RWPE2 (cell line): ENCODE data around the gene MRPL36.

Experiments
- ATAC-seq: fragments of 200-7000 bp; cut with Tn5 transposase; 3 replicates; pipeline ENCODE4 v1.9.1; 2021; ENCODE audit warnings: low read depth
- DNase-seq: peaks from one replicate; pipeline ENCODE4 v3.0.0-alpha.2; 2020; ENCODE audit warnings: low spot score
- H3K27ac ChIP-seq: fragments of 450-650 bp; 2 replicates; pipeline ENCODE4 v1.5.1; 2017; ENCODE audit warnings: mild to moderate bottlenecking; ENCODE audit not compliant: poor library complexity, severe bottlenecking
- H3K27me3 ChIP-seq: fragments of 250-450 bp; sonication (Bioruptor Pico); 2 replicates; pipeline ENCODE4 v1.5.1; 2021; ENCODE audit warnings: mild to moderate bottlenecking, moderate library complexity; ENCODE audit not compliant: insufficient read depth, poor library complexity, severe bottlenecking
- H3K36me3 ChIP-seq: fragments of 250-450 bp; sonication (Bioruptor Pico); 2 replicates; pipeline ENCODE4 v1.5.1; 2020; ENCODE audit warnings: low read depth, mild to moderate bottlenecking, moderate library complexity
- H3K4me1 ChIP-seq: fragments of 250-450 bp; sonication (Bioruptor Pico); 2 replicates; pipeline ENCODE4 v1.5.1; 2021; ENCODE audit warnings: mild to moderate bottlenecking, moderate library complexity; ENCODE audit not compliant: insufficient read depth, poor library complexity, severe bottlenecking
- H3K4me3 ChIP-seq: fragments of 250-450 bp; sonication (Bioruptor Pico); 2 replicates; pipeline ENCODE4 v1.5.1; 2021; ENCODE audit warnings: mild to moderate bottlenecking, moderate library complexity; ENCODE audit not compliant: severe bottlenecking
- H3K9me3 ChIP-seq: fragments of 250-450 bp; sonication (Bioruptor Pico); 2 replicates; pipeline ENCODE4 v1.5.1; 2021; ENCODE audit warnings: mild to moderate bottlenecking, moderate library complexity; ENCODE audit not compliant: severe bottlenecking
- CTCF ChIP-seq: fragments of 450-650 bp; IDR thresholded peaks from one replicate; pipeline ENCODE4 v1.5.1; 2017; ENCODE audit warnings: mild to moderate bottlenecking, moderate library complexity; ENCODE audit not compliant: poor library complexity, severe bottlenecking

The MRPL36 gene

GRCh38 chr5:1762883-1763547, 36.6 kb downstream of the MRPL36 start:
- ATAC-seq (no peak), DNase-seq (peak; percentile 42)
- no peak for TF ChIP-seq CTCF
- Histone ChIP-seq H3K9me3 (peaks cover 7% of the 10 kb centered on the region), H3K4me3 (no peak overlapping the region), H3K27me3 (peaks cover 19% of the 10 kb centered on the region), H3K4me1 (no peaks in the 10 kb centered on the region), H3K27ac (no peak overlapping the region), H3K36me3 (no peaks in the 10 kb centered on the region)

DNA sequence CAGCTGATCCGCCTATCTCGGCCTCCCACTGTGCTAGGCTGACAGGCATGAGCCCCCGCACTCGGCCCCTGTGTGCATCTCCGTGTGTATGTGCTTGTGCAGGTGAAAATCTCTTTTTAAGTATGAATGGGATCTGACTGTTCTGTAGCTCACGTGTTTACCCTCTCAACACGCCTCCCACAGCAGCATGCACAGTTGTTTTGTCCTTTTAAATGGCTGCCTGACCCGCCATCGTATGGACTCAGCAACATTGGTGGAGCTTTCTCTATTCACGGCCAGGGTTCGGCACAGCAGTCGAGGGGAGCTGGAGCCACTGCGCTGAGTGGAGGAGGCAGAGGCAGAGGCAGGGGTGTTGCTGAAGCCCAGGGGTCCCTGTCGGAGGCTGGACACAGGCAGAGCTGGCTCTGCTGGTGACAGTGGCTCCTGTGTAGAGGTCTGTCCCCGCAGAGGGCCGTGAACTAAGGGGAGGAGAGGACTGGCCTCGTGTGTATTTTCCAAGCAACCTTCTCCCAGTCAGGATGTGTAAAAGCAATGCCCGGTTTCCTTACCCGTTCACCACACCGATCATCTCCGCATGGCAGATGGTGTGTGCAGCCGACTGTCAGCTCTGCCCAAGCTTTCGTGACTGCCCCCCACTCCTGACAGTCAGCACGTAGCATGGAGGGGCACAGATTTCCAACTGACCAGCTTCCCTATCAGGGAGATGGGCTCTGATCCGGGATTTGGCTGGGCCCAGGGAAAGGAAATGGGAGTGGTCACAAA, 37.3 kb downstream of the MRPL36 start:
- H3K27me3 ChIP-seq = peaks cover 18% of the 10 kb centered on the region
- H3K4me1 ChIP-seq = no peaks in the 10 kb centered on the region
- ATAC-seq (no peak), DNase-seq (peak; percentile 44)
- H3K27ac ChIP-seq = no peak overlapping the region
- TF ChIP-seq CTCF = no peak
- peaks cover 7% of the 10 kb centered on the region for H3K9me3 ChIP-seq
- H3K4me3 ChIP-seq = no peak overlapping the region
- no peaks in the 10 kb centered on the region for H3K36me3 ChIP-seq

DNA sequence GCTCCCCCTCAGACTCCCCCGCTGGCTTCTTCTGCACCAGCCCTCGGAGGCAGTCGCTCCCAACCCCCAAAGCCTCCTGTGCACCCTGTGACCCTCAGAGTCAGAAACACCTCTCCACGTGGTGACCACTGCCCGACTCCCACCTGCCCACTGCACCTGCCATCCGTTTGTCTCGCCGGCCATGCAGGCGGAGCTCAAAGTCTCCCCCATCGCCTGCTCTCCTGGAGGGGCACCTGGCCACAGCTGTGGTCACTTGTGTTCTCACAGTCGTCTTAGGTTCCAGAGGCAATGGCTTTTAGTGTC, 38.2 kb downstream of the MRPL36 start:
- Histone ChIP-seq H3K4me1 (no peaks in the 10 kb centered on the region), H3K4me3 (no peak overlapping the region), H3K27ac (no peak overlapping the region), H3K9me3 (peaks cover 7% of the 10 kb centered on the region), H3K36me3 (no peaks in the 10 kb centered on the region), H3K27me3 (peaks cover 9% of the 10 kb centered on the region)
- TF ChIP-seq CTCF = no peak
- peak; percentile 42 for DNase-seq
- ATAC-seq = no peak

GRCh38 chr5:1760656-1761452, 38.8 kb downstream of the MRPL36 start:
- Histone ChIP-seq H3K36me3 (no peaks in the 10 kb centered on the region), H3K27me3 (peaks cover 9% of the 10 kb centered on the region), H3K9me3 (peaks cover 7% of the 10 kb centered on the region), H3K27ac (no peak overlapping the region), H3K4me1 (no peaks in the 10 kb centered on the region), H3K4me3 (no peak overlapping the region)
- DNase-seq = peak; percentile 59
- no peak for TF ChIP-seq CTCF
- no peak for ATAC-seq
